Aorta (tissue), 5 donors: ENCODE results near the gene ZNF782. TPM values are rescaled to one million over a fixed set of nuclear protein-coding genes. Genes with fewer than 3 reads are reported as not detected.
"Not testable (repeated sequence)": the region's sequence is repeated elsewhere in the genome, so short reads cannot be mapped to it uniquely, and the experiment has no call there.

Source experiments
- ATAC-seq: fragments of 200-7000 bp; cut with Tn5 transposase; one replicate; pipeline ENCODE4 v1.9.1; 2022; ENCODE audit warnings: moderate library complexity; ENCODE audit not compliant: low FRiP score
- DNase-seq, 2 donors: peaks; one replicate each; pipeline ENCODE4 v3.0.0-alpha.2; 2020
- H3K27ac ChIP-seq, 2 donors: one replicate each; pipeline ENCODE4 v1.5.1; 2013; ENCODE audit warnings: low read length in 2 of 2, mild to moderate bottlenecking in 2 of 2, moderate library complexity in 2 of 2, control low read depth in 1 of 2, inconsistent platforms in 1 of 2, low read depth in 1 of 2
- H3K27me3 ChIP-seq, 2 donors: one replicate each; pipeline ENCODE4 v1.6.1; 2013; ENCODE audit warnings: control low read depth in 1 of 2, low read length in 1 of 2, mild to moderate bottlenecking in 1 of 2, moderate library complexity in 1 of 2; ENCODE audit not compliant: insufficient read depth in 2 of 2, control insufficient read depth in 1 of 2
- H3K36me3 ChIP-seq, 2 donors: one replicate each; pipeline ENCODE4 v1.6.1; 2013; ENCODE audit warnings: control low read depth in 1 of 2, low read length in 1 of 2, mild to moderate bottlenecking in 1 of 2; ENCODE audit not compliant: insufficient read depth in 2 of 2, control insufficient read depth in 1 of 2
- H3K4me1 ChIP-seq, 2 donors: one replicate each; pipeline ENCODE4 v1.6.1; 2013; ENCODE audit warnings: low read length in 2 of 2, control low read depth in 1 of 2, mild to moderate bottlenecking in 1 of 2, moderate library complexity in 1 of 2; ENCODE audit not compliant: insufficient read depth in 2 of 2, control insufficient read depth in 1 of 2
- H3K4me3 ChIP-seq, 2 donors: one replicate each; pipeline ENCODE4 v1.5.1; 2013; ENCODE audit warnings: low read length in 2 of 2, control low read depth in 1 of 2, mild to moderate bottlenecking in 1 of 2
- H3K9me3 ChIP-seq: one replicate; pipeline ENCODE4 v1.6.1; 2013; ENCODE audit warnings: mild to moderate bottlenecking, low read length; ENCODE audit not compliant: control insufficient read depth
- WGBS, 2 donors: extraction: QIAGEN DNeasy Blood & Tissue Kit; methylation state at CpG; one replicate each; pipeline ENCODE4 v1.1.7; 2013; 5-methylcytosine and 5-hydroxymethylcytosine counted together
- intact Hi-C, 2 donors: fragments of 100-400 bp; cut with DNase I; formaldehyde crosslinking; loops; one replicate each; pipeline versions ENCODE4 v1.14.2 to v1.15.0; 2022
- long read RNA-seq, 2 donors: library from polyadenylated mRNA; unstranded; transcript quantifications; one replicate each; pipeline ENCODE4 v2.0.0, GENCODE V29; 2020 to 2021
- polyA plus RNA-seq, 2 donors: library from polyadenylated mRNA; stranded (reverse); fragments of 200-250 nt; gene quantifications; one replicate each; pipeline ENCODE4 v1.2.3, GENCODE V29; 2013
- total RNA-seq, 2 donors: library from RNA; stranded (reverse); fragmentation: NEBNext Ultra II Directional; extraction: Animal tissue kit (Norgen Biotek cat#: 25700); gene quantifications; one replicate each; pipeline ENCODE4 v1.2.1, GENCODE V29; 2021
- donor health status: healthy with polysubstance abuse.
- donor health status: Bipolar disorder and iron deficiency.
- donor health status: DM: no; HTN: no; CAD: no.
- donor health status: DM: no; HTN: no; CAD: no.
- donor health status: DM: yes; HTN: yes; CAD: no.

ZNF782 gene
- total RNA-seq (1 to 10 TPM; 6.7 to 9.5 TPM), polyA plus RNA-seq (1 to 10 TPM; 1.1 to 2.3 TPM)
- long read RNA-seq, donor 1 = 0 reads
- long read RNA-seq, donor 2, partial matches to known transcripts = 0 of 3 reads
- long read RNA-seq, donor 2, other reads (novel, unspliced or antisense) = 2 of 3 reads

GRCh38 chr9:96853781-96854650, at the start of gene ZNF782:
Gene ZNF782, minus strand, starts transcription at chr9:96854514. Its CDS starts 2,553 bp downstream, at chr9:96851961.
- H3K4me1 ChIP-seq = peaks cover 0 to 3% of the 10 kb centered on the region in 2 donors
- no peaks in the 10 kb centered on the region for H3K36me3 ChIP-seq
- no peaks in the 10 kb centered on the region for H3K27me3 ChIP-seq
- H3K9me3 ChIP-seq = no peaks in the 10 kb centered on the region
- ATAC-seq (peak; percentile 97), DNase-seq (peak; percentile 94 to 96)
- 0% methylated on average over 67 of the region's 67 CpGs for WGBS, 2 donors
- peak within 1 kb of the TSS in 1 of 2 donors; percentile 1 for H3K27ac ChIP-seq
- intact Hi-C loops = loop anchor here in 1 of 2 donors (5.0 kb wide), 1 partner anchor 558 kb away; the partner anchor contains the start of gene TDRD7
- peak within 1 kb of the TSS; percentile 23 to 92 for H3K4me3 ChIP-seq

GRCh38 chr9:96900010-96900409, 45.7 kb upstream of the ZNF782 start:
- H3K36me3 ChIP-seq, DNase-seq, H3K27me3 ChIP-seq, H3K9me3 ChIP-seq, H3K4me3 ChIP-seq, H3K27ac ChIP-seq, H3K4me1 ChIP-seq, ATAC-seq, intact Hi-C loops: not testable (repeated sequence)
- 92 to 100% methylated on average over 1 of the region's 2 CpGs for WGBS, 2 donors

DNA sequence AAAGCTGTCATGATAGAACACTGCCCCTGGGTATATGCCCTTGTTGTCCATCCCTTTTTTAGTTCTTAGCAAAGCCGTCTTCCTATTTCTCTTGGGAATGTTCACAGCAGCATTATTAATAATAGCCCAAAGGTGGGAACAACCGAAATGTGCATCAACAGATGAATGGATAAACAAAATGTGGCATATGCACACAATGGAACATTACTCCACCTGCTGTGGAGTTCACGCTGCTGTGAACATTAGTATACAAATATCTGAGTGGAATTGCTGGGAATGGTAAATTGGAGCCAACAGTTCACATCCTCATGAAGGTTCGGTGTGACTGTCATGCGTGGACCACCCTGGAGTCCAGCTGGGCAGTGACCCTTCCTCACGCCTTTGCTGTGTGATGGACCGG, 37.8 kb upstream of the ZNF782 start:
- no peak overlapping the region for H3K27ac ChIP-seq
- intact Hi-C loops = no loop called here
- ATAC-seq (no peak), DNase-seq (no peak)
- no peak overlapping the region for H3K4me3 ChIP-seq
- no peaks in the 10 kb centered on the region for H3K27me3 ChIP-seq
- WGBS, 2 donors = 95 to 97% methylated on average over 7 of the region's 7 CpGs
- H3K36me3 ChIP-seq = peaks cover 0 to 8% of the 10 kb centered on the region in 2 donors
- no peaks in the 10 kb centered on the region for H3K4me1 ChIP-seq
- no peaks in the 10 kb centered on the region for H3K9me3 ChIP-seq

GRCh38 chr9:96888591-96888990, 34.3 kb upstream of the ZNF782 start:
- H3K9me3 ChIP-seq = no peaks in the 10 kb centered on the region
- DNase-seq (no peak), ATAC-seq (no peak)
- H3K36me3 ChIP-seq = no peaks in the 10 kb centered on the region
- WGBS, 2 donors = 91 to 93% methylated on average over 4 of the region's 4 CpGs
- H3K4me3 ChIP-seq = no peak overlapping the region
- H3K4me1 ChIP-seq = no peaks in the 10 kb centered on the region
- H3K27me3 ChIP-seq = no peaks in the 10 kb centered on the region
- no peak overlapping the region for H3K27ac ChIP-seq
- intact Hi-C loops = no loop called here

- intact Hi-C loops = no loop called here
- no peaks in the 10 kb centered on the region for H3K4me1 ChIP-seq
- H3K36me3 ChIP-seq = no peaks in the 10 kb centered on the region
- no peaks in the 10 kb centered on the region for H3K9me3 ChIP-seq
- no peak overlapping the region for H3K27ac ChIP-seq
- ATAC-seq = no peak
- no peaks in the 10 kb centered on the region for H3K27me3 ChIP-seq
- H3K4me3 ChIP-seq = no peak overlapping the region
- no peak for DNase-seq
Observed at GRCh38 chr9:96885424-96885823, 31.1 kb upstream of the ZNF782 start.

GRCh38 chr9:96884443-96884842, 30.1 kb upstream of the ZNF782 start:
- H3K36me3 ChIP-seq = no peaks in the 10 kb centered on the region
- DNase-seq (no peak), ATAC-seq (no peak)
- no peak overlapping the region for H3K4me3 ChIP-seq
- H3K27me3 ChIP-seq = no peaks in the 10 kb centered on the region
- H3K4me1 ChIP-seq = no peaks in the 10 kb centered on the region
- no peaks in the 10 kb centered on the region for H3K9me3 ChIP-seq
- H3K27ac ChIP-seq = no peak overlapping the region
- intact Hi-C loops = no loop called here
- WGBS, 2 donors = 80 to 88% methylated on average over 2 of the region's 2 CpGs

DNA sequence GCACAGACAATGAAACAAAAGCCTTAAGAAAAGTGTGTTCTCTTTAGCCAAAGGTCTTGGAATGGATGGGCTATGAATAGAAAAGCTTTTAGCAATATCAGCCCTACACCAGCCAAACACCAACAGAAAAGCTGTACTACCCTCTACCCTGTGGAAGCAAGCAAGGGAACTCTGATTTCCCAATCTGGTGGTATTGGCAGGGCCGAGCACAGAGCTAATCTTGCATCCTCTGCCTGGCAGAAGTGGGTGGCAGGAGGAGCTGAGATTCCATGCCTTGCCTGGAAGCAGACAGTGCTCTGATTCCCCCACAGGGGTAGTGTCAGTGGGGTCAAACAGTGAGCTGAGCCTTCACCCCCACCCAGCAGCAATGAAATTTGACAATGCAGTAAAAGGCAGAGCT, 29.6 kb upstream of the ZNF782 start:
- no peak overlapping the region for H3K4me3 ChIP-seq
- ATAC-seq = no peak
- no peaks in the 10 kb centered on the region for H3K4me1 ChIP-seq
- WGBS, 2 donors = 68 to 78% methylated on average over 1 of the region's 1 CpG
- DNase-seq = no peak
- intact Hi-C loops = no loop called here
- H3K36me3 ChIP-seq = no peaks in the 10 kb centered on the region
- H3K27me3 ChIP-seq = no peaks in the 10 kb centered on the region
- H3K27ac ChIP-seq = no peak overlapping the region
- H3K9me3 ChIP-seq = no peaks in the 10 kb centered on the region

GRCh38 chr9:96877269-96877668, 23.0 kb upstream of the ZNF782 start:
- ATAC-seq = no peak
- Histone ChIP-seq H3K9me3 (no peaks in the 10 kb centered on the region), H3K36me3 (no peaks in the 10 kb centered on the region), H3K27me3 (no peaks in the 10 kb centered on the region), H3K4me3 (no peak overlapping the region), H3K4me1 (peaks cover 0 to 2% of the 10 kb centered on the region in 2 donors), H3K27ac (no peak overlapping the region)
- intact Hi-C loops = no loop called here
- no peak for DNase-seq
- WGBS, 2 donors = 9% methylated on average over 35 to 43 of the region's 43 CpGs
